HG02623 (cell line): ENCODE results near the gene RET.

ENCODE experiments used
- ATAC-seq: cut with Tn5 transposase; IDR thresholded peaks from one replicate; pipeline ENCODE4 v1.9.1; 2021; ENCODE audit warnings: moderate library complexity; ENCODE audit not compliant: unreplicated experiment

The RET gene

DNA sequence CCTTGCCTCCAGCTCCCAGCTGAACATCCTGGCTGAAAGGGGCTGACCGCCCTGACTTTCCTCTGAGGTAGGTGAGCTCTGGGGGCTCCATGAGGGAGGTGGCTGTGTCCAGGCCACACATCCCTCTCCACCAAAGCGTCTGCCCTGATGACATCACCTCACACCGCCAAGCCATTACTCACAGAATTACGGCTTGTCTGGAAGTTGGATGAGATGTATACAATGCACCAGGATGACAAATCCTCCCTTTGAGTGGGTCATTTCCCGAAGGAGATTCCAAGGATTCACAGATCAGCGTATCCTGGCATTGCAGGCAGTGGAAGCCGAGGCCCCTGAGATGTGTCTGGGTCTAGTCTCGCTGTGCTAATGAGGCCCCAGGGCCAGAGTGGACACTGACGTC is 15.1 kb upstream of the RET start:
- no peak for ATAC-seq

DNA sequence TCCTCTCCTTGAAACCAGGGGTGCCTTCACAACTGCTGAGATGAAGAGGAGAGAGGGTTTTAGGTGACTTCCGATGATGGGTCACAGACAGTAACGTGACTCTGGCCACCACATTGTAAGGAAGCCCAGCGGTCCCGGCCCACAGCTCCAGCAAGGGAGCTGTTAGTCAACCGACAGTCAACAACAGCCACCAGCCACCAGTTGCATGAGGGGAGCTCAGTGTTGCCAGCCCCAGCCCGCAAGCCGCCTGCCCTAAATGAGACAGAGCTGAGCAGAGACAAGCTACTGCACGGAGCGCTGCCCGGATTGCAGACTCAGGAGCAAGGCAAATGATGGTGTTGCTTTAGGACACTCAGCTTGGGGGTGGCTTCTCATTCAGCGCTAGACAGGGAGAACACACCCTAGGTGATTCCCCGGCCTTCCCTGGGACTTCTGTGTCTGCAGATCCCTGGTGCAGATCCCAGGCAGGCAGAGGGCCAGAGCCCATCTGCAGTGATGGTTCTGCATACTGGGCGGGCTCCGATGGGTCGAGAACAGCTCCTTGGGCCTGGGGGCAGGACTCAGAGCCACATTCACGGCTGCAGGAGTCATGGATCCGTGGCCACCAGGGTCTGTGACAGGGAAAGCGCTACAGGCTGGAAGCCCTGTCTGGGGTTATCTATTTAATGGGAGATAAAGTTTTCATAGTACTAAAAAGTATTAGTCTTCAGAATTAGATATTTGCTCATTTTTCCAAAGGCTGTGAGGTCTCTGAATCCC is 14.3 kb upstream of the RET start:
- ATAC-seq, result no peak

DNA sequence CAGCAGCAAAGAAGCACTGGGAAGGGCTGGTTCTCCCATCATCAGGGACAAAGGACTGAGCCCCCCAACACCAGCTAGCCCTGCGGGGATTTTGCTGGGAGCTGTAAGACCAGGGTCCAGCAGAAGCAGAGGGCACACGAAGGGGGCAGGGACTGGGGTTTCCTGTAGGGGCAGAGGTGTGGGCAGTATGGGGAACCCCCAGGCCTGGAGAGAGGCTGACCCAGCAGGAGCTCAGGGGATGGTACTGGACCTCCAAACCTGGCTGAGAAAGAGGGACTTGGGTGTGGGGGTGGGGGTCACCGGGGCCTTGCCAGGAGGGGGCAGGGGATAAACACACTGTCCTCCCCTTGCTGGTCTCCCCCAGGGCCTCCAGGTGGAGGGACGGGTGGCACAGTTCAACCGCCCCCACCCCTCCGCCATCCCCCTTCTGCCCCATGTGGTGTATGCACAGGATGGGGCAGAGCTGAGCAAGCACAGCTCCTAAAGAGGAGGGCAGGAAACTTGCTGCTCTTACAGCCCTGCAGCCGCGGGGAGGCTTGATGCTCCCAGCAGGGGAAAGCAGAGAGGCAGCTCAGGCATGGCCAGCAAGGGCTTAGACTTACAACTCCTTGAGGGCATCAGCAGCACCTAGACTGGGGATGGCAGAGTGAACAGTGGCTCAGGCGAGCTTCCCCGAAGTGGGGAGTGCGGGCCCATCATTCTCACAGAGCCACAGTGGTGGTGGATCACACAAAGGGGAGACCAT is 12.4 kb upstream of the RET start:
- ATAC-seq, result no peak

GRCh38 chr10:43065234-43065633 is 11.6 kb upstream of the RET start:
- ATAC-seq, result no peak

DNA sequence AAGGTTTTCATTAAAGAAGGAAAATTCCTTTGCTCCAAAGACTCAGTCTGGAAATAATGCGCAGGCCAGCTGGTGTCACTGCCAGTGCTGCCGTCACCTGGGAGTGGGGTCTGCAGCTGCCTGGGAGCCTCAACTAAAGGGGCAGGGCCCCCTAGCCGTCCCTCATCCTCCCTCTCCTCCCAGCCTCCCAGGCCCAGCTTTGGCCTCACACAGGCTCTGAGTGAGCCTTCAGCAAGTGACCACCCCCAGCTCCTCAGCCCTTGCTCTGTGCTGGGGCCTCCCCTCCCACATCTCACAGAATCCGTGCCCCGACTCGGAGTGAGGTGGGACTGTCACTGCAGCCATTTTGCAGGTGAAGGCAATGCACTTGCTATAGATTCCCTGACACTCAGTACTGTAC is 11.1 kb upstream of the RET start:
- no peak for ATAC-seq

GRCh38 chr10:43066481-43066880 is 10.4 kb upstream of the RET start:
- ATAC-seq, result no peak

DNA sequence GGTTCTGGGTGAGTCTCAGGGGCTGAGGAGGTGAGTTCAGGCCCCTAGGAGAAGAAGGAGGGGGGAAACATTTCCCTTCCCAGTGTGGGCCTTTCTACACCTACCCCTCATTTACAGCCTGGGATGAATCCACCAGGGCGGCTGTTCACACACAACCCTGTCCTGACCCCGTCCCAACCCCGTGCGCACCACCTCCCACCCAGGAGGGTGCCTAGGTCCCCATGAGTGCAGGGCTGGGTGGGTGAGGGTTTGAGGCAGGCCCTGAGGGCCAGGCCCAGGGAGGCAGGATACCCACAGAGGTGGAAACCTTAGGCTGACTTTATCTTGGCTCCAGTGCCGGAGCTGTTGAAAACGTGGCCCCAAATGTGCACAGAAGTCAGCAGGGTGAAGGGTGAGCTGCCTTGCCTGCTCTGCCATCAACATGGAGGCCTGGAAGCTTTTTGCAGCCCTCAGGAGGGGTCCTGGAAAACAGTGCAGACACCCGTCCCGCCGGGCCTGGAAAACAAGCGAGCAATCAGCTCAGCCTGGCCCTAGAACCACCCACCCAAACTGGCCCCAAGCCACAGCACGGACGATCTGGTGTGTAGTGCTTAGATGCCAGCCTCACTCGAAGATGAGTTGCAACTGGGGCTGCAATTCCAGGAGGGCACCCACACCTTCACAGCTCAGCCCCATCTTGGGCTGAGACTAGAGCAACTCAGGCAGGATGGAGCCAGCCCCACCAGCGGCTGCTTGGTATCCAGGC is 9.3 kb upstream of the RET start:
- no peak for ATAC-seq

- ATAC-seq, result no peak
Observed at GRCh38 chr10:43068136-43068395, 8.8 kb upstream of the RET start.

GRCh38 chr10:43068471-43069210 is 8.2 kb upstream of the RET start:
- no peak for ATAC-seq

DNA sequence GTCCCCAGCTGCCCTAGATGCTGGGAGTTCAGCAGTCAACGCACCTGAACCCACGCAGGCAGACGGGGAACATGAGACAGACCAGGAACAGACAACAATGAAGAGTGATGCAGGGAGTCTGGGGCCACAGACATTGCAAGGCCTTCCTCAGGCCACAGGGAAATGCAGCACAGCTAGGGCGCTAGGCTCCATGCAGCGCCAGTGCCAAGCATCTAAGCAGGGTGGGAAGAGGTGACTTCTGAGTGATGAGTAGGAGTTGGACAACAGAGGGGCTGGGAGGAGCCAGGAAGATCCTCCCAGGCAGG is 7.7 kb upstream of the RET start:
- no peak for ATAC-seq

GRCh38 chr10:43069579-43069978 is 7.3 kb upstream of the RET start:
- no peak for ATAC-seq

DNA sequence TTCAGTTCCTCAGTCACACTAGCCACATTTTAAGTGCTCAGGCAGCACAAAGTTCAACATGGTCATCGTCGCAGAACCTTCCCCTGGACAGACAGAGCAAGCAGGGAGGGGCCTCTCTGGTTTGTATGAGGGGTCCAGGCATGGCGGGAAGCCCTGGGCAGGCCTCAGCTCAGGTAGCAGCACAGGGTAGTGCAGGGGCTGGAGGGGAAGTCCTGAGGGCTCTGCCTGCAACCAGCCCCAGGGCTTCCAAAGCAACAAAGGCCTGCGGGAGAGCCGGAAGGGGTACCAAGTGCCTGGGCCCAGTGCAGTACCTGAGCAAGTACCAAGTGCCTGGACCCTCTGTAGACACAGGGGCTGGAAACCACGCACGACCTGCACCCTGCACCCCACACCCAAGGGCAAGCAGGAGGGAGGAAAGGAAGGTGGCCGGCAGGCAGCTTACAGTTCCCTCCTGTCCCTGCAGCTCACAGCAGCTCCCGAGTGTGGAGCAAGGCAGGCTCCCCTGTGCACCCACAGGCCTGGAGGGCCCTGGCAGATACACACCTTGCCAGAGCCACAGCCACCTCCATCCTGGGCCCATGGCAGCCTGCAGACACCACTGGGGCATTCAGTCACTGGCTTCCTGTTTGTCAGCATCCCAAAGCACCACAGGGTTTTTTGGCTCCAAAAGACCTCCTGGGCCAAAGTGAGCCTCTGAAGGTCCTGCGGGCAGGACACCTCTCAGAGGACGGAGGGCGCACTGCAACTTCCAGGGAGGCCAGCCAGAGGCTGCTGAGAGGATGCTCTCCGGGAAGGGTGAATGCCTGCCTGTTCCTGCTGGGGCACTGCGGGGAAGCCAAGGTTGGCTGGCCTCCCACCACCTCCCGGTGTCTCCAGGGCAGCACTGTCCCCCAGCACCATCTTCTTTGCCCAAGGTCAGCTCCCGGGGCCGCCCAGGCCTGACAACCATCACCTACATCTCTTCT is 6.5 kb upstream of the RET start:
- ATAC-seq, result no peak

- ATAC-seq, result no peak
Observed at GRCh38 chr10:43071865-43072650, 4.8 kb upstream of the RET start.

- no peak for ATAC-seq
Observed at GRCh38 chr10:43073191-43073590, 3.7 kb upstream of the RET start.

DNA sequence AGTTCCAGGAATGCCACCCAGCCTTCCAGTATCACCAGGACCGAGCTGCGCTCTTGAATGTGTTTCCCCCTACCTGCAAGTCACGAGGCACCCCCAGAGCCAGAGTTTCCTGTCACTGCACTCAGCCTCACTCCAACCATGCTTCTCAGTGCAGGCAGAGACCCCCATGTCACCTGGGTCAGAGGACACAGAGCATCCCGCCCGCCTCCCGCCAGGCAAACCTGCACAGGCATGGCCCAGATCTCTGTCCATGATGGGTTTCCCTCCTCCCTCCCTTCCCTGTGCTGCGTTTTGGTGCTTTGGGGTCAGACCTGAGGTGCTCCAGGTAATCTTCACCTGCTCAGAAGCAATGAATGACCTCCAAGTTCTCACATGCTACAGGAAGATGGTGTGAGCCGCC is 3.1 kb upstream of the RET start:
- no peak for ATAC-seq

DNA sequence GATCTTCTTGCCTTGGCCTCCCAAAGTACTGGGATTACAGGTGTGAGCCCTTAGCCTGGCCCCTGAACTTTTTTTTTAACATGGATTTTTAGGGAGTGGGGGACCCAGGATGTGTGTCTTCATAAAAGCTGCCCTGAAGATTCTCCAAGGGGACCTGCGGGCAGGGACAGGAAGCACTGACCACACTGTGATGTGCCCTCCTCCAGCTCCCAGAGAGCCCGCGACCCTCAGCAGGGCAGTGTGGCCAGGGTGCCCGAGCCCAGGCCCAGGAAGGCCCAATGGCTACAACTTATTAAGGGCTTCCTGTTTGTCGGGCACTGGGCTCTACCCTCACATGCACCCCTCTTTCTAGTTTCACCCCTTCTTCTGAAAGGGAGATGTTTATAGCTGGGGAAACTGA is 2.5 kb upstream of the RET start:
- ATAC-seq, result no peak

- no peak for ATAC-seq
Observed at GRCh38 chr10:43074827-43075611, 1.9 kb upstream of the RET start.

GRCh38 chr10:43075612-43076003 is 1.3 kb upstream of the RET start:
- ATAC-seq, result no peak

- no peak for ATAC-seq
Observed at GRCh38 chr10:43076311-43076875, 476 bp upstream of the RET start.
